Measurements from ENCODE around the gene TMEM244. TPM values are rescaled to one million over a fixed set of nuclear protein-coding genes. Genes with fewer than 3 reads are reported as not detected.

TMEM244 gene
- total RNA-seq, 1 donor from 2014 or later = not detected

- Mint-ChIP-seq H3K4me3 (ENCODE audit: unreplicated experiment) (no peak overlapping the region), H3K27ac (ENCODE audit: unreplicated experiment) (no peak overlapping the region), H3K27me3 (ENCODE audit: unreplicated experiment) (peaks cover 6% of the 10 kb centered on the region), H3K36me3 (ENCODE audit: low read depth, unreplicated experiment) (no peaks in the 10 kb centered on the region), H3K4me1 (ENCODE audit: unreplicated experiment) (no peaks in the 10 kb centered on the region), H3K9me3 (ENCODE audit: unreplicated experiment) (no peaks in the 10 kb centered on the region)
- no peak for TF ChIP-seq CTCF (IDR thresholded peaks at IDR 0.05; ENCODE audit: unreplicated experiment)
- DNase-seq (ENCODE audit: low spot score) = no peak
Observed at GRCh38 chr6:129902681-129903080, 41.6 kb upstream of the TMEM244 start.

- DNase-seq (ENCODE audit: low spot score) = no peak
- Mint-ChIP-seq H3K27ac (ENCODE audit: unreplicated experiment) (no peak overlapping the region), H3K9me3 (ENCODE audit: unreplicated experiment) (no peaks in the 10 kb centered on the region), H3K27me3 (ENCODE audit: unreplicated experiment) (peaks cover 4% of the 10 kb centered on the region), H3K36me3 (ENCODE audit: low read depth, unreplicated experiment) (no peaks in the 10 kb centered on the region), H3K4me1 (ENCODE audit: unreplicated experiment) (no peaks in the 10 kb centered on the region), H3K4me3 (ENCODE audit: unreplicated experiment) (no peak overlapping the region)
- TF ChIP-seq CTCF (IDR thresholded peaks at IDR 0.05; ENCODE audit: unreplicated experiment) = no peak
Observed at GRCh38 chr6:129901910-129902309, 40.8 kb upstream of the TMEM244 start.

- H3K4me1 Mint-ChIP-seq (ENCODE audit: unreplicated experiment) = no peaks in the 10 kb centered on the region
- no peaks in the 10 kb centered on the region for H3K36me3 Mint-ChIP-seq (ENCODE audit: low read depth, unreplicated experiment)
- TF ChIP-seq CTCF (IDR thresholded peaks at IDR 0.05; ENCODE audit: unreplicated experiment) = no peak
- DNase-seq (ENCODE audit: low spot score) = no peak
- no peak overlapping the region for H3K27ac Mint-ChIP-seq (ENCODE audit: unreplicated experiment)
- peaks cover 1% of the 10 kb centered on the region for H3K27me3 Mint-ChIP-seq (ENCODE audit: unreplicated experiment)
- no peaks in the 10 kb centered on the region for H3K9me3 Mint-ChIP-seq (ENCODE audit: unreplicated experiment)
- no peak overlapping the region for H3K4me3 Mint-ChIP-seq (ENCODE audit: unreplicated experiment)
Observed at GRCh38 chr6:129895692-129896091, 34.6 kb upstream of the TMEM244 start.

- TF ChIP-seq CTCF (IDR thresholded peaks at IDR 0.05; ENCODE audit: unreplicated experiment) = no peak
- Mint-ChIP-seq H3K27ac (ENCODE audit: unreplicated experiment) (no peak overlapping the region), H3K27me3 (ENCODE audit: unreplicated experiment) (no peaks in the 10 kb centered on the region), H3K4me1 (ENCODE audit: unreplicated experiment) (no peaks in the 10 kb centered on the region), H3K4me3 (ENCODE audit: unreplicated experiment) (no peak overlapping the region), H3K9me3 (ENCODE audit: unreplicated experiment) (no peaks in the 10 kb centered on the region), H3K36me3 (ENCODE audit: low read depth, unreplicated experiment) (no peaks in the 10 kb centered on the region)
- DNase-seq (ENCODE audit: low spot score) = no peak
Observed at GRCh38 chr6:129894921-129895320, 33.8 kb upstream of the TMEM244 start.

GRCh38 chr6:129893640-129894039, 32.5 kb upstream of the TMEM244 start:
- no peak for DNase-seq (ENCODE audit: low spot score)
- peak; percentile 60 for TF ChIP-seq CTCF (IDR thresholded peaks at IDR 0.05; ENCODE audit: unreplicated experiment)
- no peaks in the 10 kb centered on the region for H3K9me3 Mint-ChIP-seq (ENCODE audit: unreplicated experiment)
- no peak overlapping the region for H3K27ac Mint-ChIP-seq (ENCODE audit: unreplicated experiment)
- no peaks in the 10 kb centered on the region for H3K36me3 Mint-ChIP-seq (ENCODE audit: low read depth, unreplicated experiment)
- no peaks in the 10 kb centered on the region for H3K27me3 Mint-ChIP-seq (ENCODE audit: unreplicated experiment)
- H3K4me1 Mint-ChIP-seq (ENCODE audit: unreplicated experiment) = no peaks in the 10 kb centered on the region
- H3K4me3 Mint-ChIP-seq (ENCODE audit: unreplicated experiment) = no peak overlapping the region
